ENCODE data around the gene EDN2.

Gene EDN2

GRCh38 chr1:41461790-41462679 is 22.4 kb downstream of the EDN2 start:
- DNase-seq, result peak; percentile 17

DNA sequence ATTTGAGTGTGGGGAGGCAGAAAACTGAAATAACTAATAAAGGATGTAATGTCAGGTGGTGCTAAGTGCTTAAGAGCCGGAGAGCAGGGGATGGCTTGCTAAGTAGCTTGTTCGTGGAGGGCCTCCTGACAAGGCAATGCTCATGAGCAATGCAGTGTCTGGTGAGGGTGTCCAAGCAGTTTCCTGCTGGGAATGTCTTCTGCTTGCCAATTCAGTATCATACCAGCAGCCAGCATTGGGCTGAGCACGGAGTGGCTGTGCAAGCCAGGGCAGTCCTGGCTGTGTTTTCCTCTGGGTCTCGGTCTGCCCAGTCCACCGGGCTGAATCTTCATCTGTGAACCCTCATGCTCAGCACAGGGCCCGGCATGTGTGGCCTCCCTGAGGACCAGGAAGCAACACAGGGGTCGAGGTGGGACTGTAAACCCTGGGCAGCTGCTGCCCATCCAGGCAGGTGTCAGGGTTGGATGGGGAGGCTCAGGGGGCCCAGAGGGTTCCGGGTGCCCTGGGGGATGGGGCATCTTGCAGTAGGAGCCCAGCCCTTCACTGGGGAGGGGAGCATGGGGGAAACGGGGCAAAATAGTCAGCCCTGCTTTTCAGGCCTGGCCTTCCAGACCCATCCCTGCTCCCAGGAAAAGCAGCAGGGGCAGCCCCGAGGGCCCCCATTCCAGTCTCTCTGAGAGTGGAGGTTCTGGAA is 27.5 kb downstream of the EDN2 start:
- DNase-seq, result no peak

DNA sequence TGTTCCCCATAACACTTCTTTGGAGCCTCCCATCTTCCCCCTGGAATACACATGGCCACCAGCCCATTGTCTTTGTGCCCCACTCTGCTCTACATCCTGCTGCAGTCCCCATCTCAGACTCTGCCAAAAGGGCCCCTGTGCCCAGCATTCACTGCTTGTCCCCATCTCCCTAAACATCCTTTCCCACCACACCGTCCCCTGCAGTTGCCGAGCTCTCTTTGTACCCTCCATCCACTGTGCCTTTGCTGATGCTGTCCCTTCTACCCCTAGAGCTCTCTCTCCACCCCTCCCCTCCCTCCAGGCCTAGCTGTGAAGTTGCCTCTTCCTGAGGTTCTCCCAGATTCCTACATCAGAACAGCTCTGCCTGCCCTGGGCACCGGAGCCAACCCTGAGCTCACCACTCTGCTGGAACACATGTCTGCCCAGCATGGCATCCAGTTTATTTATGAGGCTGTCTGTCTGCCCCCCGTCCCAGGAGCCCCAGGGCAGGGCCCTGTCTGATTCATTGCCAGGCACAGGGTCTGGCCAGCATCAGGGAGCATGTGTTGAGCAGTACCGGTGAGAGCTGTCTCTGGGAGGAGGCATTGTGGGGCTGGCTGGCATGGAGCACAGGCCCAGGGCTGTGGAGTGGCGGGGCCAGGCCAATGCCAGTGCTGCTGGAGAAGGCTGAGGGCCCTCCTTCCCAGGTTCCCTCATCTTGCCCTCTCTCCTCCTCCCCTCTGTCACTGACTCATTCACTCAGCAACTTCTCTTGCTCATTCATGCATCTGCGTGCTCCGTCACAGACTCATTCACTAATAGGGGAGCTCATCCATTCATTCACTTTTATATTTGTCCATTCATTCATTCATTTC is 28.8 kb downstream of the EDN2 start:
- no peak for DNase-seq

DNA sequence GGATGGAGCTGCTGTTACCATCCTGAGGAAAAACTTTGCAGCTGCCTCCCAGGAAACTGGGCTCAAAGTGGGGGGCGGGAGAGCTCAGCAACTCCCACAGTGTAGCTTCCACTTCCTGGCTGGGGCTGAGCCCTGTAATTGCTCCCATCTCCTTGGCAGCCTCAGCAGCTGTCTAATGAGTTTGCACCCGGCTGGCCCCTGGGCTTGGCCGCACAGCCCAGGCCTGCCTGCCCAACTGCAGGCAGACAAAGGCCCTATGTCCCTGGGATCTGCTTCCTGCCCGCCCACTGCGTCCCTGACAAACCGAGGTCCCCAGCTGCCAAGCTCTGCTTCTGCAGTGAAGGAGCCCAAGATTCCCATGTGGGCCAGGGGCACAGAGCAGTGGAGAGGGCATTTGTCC is 30.1 kb downstream of the EDN2 start:
- DNase-seq, result no peak

- no peak for DNase-seq
Measured at GRCh38 chr1:41452704-41453290, 31.7 kb downstream of the EDN2 start.

DNA sequence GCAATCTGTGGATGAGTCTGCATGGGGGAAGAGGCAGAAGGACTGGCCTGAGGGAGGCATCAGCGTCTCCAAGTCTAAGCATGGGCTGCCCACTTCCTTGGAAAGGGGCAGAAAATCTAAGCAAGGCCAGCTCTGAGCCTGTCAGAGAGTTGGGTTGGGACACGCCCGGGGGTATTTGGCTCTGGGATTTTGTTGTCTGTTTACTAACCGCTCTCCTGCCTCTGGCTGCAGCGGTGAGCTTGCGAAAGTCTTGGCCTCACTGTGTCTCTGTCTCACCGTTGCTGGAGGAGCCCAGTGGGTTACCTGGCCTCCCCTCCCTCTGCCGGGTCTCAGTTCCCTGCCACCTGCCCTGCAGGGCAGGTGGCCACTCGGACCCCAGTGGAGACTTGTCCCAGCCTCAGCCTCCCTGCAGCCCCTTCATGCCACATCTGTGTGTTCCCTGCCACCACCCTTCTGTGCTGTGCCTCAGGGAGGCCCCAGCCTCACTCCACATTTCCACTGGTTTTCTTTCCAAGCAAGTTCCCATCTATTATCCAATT is 33.7 kb downstream of the EDN2 start:
- DNase-seq, result no peak

GRCh38 chr1:41449326-41449921 is 35.1 kb downstream of the EDN2 start:
- DNase-seq, result no peak

DNA sequence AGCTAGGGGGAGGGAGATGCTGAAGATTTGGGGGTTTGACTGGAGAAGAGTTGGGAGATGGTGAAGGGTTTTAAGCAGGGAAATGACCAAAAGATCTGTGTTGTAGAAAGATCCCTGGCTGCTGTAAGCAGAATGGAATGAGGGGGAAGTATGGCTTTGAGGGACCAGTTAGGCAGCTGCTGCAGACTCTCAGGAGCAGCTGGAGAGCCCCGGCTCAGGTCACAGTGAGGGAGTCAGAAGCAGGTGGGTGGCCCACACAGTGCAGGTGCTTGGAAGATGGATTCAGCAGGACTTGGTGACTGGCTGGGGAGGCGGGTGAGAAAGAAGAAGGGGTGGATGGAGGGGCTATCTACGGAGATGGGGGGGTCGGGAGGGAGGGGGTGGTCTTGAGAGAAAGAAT is 35.7 kb downstream of the EDN2 start:
- DNase-seq, result peak; percentile 50

DNA sequence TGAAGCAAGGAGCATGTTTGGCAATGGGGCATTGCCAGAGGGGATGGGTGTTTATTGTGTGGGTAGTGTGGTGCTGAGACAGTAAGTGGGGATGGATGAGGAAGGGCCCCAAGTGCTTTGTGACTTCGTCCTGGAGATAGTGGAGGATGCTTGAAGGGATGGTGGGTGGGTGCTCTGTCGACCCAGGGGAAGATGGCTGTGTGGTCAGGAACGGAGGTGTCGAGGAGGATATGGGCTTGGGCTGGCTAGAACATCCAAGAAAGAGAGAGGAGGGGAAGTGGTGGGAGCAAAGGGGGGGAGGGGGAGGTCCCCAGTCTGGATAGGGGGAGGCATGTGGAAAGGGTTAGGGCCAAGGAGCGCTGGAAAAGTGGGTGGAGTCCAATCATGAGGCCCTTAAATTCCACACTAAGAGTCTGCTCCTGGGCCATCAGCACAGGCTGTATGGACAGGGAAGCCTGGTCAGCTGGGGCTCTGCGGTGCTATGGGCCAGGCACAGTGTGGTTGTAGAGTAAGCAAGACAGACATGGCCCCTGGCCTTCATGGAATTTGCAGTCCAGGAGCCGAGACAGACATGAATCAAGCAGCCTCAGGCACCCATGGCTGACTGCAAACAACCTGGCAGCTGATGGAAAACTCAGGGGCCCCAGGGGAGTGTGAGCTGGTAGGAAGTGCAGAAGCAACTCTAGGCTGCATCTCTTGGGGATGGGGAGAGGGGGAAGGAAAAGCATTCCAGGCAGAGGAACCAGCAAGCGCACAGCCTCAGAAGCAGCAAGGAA is 36.3 kb downstream of the EDN2 start:
- peak; percentile 27 for DNase-seq

- no peak for DNase-seq
Measured at GRCh38 chr1:41446851-41447610, 37.5 kb downstream of the EDN2 start.

DNA sequence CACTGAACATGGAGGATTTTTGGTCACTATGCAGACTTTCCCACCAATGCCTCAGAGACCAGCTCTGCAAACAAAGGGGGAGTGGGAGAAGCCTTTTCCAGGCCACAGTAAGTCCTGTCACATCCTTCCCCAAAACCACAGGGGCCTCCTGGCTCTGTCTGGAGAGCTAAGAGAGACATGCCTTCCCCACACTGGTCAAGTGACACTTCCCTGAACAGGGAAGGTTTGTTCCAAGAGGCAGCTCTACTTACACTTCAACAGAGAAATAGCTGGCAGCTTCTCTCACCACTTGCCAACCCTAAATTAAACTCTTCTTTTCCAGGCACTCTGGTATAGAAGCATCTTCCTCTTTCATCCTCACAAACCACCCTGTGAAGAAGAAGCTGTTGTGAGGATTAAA is 39.7 kb downstream of the EDN2 start:
- no peak for DNase-seq

GRCh38 chr1:41444246-41444645 is 40.2 kb downstream of the EDN2 start:
- DNase-seq, result no peak

DNA sequence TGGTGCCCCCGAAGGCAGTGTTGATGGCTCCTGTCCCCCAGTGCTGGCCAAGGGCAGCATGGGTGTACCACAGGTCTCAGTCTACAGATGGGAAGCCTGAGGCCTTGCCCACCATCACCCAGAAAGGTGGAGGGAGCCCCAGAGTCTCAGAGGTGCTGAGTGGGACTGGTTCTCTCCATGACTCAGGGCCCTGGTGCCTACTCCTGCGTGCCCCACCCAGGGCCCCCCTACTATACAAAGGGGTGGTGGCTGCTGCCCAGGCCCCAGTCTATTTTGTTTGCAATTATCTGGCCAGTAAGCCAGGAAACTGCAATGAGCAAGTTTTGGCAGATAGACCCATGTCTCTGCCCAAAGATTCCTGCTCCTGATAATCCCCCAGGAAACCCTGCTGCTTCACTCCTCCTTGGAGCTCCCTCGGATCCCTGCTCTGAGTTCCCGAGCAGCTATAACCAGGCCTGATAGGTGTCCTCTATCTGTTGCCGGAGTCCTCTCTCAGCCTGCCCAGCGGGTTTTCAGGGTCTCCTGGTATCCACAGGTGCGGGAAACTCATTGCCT is 41.7 kb downstream of the EDN2 start:
- DNase-seq, result no peak

DNA sequence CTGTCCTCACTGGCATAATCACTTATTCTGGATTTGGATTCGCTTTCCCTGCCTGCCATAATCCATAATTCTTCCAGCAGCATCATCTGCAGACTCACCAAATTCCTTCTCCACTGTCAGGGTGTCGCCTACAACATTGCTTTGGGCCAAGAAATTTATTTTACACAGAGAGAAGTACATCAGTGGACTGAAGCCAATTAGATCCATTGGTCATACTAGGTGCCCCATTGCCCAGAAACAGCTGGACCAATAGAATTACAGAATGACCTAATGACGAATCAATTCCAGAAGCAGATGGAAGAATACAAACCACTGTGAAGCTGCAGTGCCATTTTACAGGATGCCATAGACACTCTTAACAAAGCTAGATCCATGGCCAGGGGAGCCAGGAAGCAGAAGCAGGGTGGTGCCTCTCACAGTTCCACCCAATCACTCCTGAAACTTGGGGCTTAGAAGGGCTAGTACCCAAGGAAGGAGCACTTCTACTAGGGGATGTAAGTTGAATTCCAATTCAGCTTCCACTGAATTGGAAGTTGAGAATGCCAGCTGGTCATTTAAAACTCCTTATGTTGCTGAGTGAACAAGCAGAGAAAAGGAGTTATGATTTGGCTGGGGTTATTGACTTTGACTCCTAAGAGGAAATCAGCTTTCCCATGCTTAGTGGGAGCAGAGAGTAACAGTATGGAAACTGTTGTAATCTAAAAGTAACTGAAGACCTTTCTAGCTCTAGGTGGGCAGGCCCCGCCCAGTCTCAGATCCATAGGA is 44.0 kb downstream of the EDN2 start:
- DNase-seq, result no peak

GRCh38 chr1:41439234-41439633 is 45.2 kb downstream of the EDN2 start:
- no peak for DNase-seq

DNA sequence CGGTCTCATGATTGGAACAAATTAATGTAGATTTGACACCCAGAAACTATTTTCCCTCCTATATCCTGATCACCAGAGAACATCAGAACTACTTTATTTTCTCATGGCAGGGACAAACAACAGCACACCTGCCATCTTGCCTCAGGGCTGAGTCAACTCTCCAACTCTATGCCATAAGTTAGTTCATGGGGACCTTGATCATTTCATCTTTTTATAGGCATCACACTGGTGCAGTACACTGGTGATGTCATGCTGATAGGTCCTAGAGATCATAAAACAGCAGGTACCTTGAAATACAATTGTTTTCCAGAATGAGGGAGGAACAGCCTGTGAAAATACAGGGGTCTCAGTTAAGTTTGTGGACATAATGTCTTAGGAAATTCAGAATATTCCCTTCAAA is 45.8 kb downstream of the EDN2 start:
- no peak for DNase-seq

DNA sequence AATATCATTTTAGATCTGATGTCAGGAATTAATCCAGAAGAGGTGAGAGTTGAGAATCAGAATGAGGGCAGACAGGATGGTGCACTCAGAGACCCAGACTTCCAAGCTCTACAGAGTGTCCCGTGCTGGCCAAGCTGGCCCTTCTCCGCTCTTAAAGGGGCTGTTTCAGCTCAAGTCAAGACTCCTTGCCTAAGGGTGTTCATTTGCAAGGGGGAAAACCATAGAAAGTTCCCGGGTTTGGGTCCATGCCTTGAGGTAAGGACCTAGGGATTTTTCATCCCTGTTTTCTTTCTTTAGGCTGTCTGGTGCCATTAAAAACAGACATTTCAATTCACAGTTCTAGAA is 47.5 kb downstream of the EDN2 start:
- no peak for DNase-seq

- no peak for DNase-seq
Measured at GRCh38 chr1:41436281-41437010, 48.0 kb downstream of the EDN2 start.

DNA sequence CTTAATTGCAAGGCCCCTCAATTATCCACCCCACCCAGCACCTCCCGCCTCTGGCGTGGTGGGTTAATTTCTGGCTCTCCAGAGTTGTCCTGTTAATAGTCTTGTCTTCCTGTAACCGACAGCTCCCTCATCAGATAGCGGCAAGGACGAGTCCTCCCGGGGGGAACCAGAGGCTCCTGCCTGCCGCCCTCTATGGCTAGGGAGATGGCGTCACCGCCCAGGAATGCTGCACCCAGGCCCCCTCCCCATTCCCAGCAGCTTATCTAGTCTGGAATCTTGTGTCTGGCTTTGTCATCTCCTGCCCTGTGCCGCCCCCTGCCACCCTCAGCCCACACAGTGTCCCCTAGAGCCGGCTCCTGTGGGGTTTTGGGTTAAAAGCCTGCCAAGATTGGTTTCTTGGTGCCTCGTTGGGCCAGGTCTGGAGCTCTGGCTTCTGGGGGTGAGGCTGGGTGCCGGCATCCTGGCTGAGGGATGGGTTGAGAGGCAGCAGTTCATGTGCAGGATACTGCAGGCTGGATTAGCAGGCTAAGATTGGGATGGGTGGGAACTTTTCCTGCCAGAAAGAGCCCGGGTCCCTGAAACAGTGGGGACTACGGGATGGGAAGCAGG is 48.8 kb downstream of the EDN2 start:
- DNase-seq, result no peak
